OCI-M2 (cell line): ENCODE data around the gene AGO1.
"Not testable (repeated sequence)": the region's sequence is repeated elsewhere in the genome, so short reads cannot be mapped to it uniquely, and the experiment has no call there.

Experiments used
- DNase-seq: peaks from one replicate; lab custom pipeline; 2025; ENCODE audit not compliant: unreplicated experiment; lab: John Stamatoyannopoulos, UW

Gene AGO1

DNA sequence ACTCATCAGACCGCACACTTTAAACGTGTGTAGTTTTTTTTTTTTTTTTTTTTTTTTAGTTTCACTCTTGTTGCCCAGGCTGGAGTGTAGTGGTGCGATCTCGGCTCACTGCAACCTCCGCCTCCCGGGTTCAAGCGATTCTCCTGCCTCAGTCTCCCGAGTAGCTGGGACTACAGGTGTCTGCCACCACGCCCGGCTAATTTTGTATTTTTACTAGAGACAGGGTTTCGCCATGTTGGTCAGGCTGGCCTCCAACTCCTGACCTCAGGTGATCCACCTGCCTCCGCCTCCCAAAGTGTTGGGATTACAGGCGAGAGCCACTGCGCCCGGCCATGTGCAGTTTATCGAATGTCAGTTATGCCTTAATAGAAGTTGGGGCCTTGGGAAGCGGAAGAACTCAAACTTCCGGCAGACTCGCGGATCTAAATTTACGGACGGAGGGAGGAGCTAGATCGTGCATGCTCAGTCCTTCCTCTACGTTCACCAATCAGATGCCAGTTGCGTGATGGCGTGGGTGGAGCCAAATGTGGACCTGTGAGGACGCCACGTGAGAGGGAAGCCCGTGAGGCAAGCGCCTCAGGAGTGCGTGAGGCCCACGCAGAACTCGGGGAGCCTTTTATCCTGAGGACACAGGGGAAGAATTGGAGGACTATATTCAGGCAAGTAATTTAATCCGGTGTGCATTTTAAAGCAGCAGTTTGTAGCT is 13.6 kb upstream of the AGO1 start:
- not testable (repeated sequence) for DNase-seq

DNA sequence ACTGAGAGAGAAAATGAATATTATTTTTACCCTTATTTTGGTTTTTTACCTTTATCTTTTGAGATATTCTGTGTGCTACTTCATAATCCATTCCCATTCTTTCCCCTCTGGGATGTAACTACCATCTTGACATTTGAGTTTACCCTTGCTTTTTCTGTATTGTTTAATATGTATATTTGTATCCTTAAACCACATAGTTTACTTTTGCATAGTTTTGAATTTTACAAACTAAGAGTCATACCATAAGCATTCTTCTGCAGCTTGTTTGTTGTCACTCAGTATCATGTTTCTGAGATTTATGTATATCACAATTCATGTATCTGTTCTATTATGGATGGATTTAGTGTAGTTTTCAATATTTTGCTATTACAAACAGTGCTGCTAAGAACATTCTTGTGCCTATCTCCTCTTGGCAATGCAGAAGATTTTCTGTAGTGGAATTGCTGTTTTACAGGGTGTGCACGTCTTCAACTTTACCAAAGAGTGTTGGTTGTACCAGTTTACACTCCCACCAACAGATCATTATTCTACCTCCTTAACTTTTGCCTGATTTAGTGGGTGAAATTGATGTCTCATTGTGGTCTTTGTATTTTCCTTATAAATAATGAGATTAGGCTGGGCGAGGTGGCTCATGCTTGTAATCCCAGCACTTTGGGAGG is 12.2 kb upstream of the AGO1 start:
- DNase-seq: no peak

DNA sequence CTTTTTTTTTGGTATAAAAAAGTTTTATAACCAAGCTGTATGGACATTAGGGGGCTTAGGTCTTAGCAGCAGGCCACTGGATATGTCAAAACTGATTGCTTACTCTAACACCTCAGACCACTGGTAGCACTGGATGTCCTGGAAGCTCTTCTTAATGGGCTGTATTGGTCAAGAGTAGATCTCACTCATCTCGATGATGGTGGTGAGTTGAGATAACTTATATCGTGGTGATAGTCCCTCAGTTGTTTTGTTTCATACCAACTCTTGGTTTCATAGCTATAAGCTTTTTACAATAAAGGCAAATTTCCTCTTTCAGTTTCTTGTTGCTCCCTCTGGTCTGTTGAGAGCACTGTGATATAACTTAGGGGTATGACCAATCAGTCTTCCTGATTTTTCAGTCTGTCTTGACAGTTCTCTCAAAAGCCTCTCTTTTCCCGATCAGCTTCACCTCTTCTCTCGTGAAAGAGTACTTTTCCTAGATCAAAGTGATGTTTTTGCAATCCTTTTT is 9.7 kb upstream of the AGO1 start:
- no peak for DNase-seq

DNA sequence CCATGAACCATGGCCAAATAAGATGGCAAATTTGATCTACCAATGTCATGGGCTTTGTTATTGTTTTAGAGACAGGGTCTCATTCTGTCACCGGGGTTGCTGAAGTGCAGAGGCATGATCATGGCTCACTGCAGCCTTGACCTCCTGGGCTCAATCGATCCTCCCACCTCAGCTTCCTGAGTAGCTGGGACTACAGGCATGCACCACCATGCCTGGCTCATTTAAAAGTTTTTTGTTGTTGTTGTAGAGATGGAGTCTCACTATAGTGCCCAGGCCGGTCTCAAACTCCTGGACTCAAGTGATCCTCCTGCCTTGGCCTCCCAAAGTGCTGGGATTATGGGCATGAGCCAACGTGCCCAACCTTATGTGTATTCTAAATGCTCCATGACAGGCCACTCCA is 8.9 kb upstream of the AGO1 start:
- not testable (repeated sequence) for DNase-seq

DNA sequence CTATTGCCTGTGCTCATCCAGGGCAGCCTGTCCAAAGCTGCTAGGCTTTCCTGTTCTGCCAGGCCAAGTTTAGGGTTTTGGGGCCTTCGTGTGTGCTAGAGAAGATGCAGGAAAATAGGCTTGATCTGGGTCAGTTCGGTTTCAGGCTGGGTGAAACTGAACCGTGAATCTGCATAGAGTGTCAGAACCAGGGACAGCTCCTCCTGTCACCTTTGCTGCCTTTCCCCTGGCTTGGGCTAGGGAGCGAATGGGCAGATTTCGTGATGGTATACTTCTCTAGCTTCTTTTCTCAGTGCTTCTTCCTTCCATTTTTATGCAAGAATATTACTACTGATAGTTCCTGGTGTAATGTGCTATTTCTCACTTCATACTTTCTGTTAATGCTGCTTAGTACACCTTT is 6.0 kb upstream of the AGO1 start:
- no peak for DNase-seq

DNA sequence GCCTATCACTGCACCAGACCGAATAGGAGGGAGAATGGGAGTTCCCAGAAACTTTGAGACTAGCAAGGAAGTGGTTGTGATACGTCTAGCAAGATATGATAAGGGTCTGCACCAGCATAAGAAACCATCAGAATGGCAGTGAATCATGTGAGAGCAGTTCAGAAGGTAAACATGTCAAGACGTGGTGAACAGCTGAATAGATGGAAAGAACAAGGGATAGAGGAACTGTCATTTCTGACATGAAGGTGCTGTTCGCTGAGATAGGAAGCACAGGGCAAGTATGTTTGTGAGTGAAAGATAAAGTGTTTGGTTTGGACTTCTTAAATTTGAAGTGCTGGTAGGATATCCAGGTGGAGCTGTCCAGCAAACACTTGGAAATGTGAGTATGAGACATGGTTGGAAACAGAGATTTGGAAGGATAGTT is 1.1 kb upstream of the AGO1 start:
- peak; percentile 43 for DNase-seq

DNA sequence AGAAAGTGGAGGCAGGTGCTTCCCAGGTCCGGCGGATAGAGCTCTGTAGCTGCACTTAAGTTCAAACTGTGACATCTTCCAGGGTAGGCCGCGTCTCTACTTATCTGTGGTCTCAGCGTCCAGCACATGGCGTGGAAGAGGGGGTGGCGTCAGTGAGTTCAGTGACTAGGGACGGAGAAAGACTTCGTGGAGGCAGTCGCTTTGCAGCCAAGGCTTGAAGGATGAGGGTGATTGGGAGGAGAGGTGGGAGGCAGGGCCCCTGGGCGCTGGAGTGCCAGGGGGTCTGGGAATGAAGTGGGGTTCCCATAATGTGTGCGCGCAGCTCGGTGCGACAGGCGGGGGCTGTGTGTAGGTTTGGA is 444 bp upstream of the AGO1 start:
- DNase-seq: no peak

DNA sequence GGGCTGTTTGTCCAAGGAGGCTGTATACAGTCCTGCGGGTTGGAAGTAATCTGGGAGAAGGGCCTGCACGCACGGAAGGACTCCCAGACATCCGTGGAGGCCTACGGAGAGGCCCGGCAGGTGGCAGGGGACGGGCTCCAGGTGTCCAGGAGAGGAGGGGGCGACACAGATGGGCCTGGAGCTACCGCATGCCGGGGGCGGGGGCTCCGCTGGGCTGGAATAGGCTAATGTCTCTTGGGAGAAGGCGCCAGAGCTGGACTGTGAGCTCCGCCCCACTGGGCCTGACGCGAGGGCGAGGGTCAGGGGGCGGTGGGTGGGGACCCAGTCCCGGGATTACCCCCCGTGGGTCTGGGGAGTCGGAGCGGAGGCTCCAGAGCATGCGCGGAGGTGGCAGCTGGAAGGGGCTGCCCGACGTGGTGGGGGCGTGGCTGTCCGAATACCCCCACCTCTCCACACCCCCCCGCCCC is 659 bp downstream of the AGO1 start:
- DNase-seq: no peak

DNA sequence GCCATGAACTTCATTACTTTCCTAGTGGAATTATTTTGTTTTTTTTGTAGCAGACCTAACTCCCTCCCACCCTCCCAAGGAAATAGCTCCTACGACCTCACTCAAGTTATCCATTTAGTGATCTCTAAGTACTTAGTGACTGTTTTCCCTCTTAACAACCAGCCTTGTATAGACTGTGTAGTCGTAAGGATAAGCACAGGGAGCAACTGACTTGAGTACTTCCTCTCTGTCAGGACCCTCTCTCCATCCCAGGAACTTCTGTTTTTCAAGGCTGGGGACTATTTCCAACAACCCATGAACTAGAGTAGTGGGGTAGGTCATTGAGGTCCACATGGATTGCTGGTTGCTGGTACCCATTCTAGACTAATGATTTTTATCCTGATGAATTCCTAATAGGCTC is 1.9 kb downstream of the AGO1 start:
- no peak for DNase-seq

DNA sequence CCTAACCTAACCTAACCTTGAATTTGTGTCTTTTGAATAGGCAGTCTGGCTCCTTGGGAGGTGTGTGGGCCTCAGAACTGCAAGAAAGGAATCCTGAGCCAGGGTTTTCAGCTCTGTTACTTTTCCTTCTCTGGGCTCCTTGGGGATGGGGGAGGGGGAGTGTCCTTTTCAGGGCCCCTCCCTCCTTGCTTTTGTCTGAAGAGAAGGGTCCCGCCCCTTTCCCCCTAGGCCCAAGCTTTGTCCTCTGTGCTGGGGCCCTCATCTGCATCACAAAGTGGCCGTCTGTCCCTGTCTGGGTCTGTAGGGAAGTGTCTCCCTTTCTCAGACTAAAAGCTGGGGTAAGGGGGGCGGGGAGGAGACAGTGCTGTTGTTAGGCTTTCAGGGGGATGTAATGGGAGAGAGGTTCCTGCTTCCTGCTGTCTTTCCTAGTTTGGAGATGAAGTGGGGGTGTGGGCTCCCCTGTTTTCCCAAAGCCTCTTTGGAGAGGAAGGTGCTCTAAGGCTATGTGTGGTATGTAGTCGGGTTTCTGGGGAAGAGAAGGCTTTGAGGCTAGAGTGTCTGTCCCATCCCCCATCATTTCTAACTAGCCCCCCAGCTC is 3.1 kb downstream of the AGO1 start:
- no peak for DNase-seq

DNA sequence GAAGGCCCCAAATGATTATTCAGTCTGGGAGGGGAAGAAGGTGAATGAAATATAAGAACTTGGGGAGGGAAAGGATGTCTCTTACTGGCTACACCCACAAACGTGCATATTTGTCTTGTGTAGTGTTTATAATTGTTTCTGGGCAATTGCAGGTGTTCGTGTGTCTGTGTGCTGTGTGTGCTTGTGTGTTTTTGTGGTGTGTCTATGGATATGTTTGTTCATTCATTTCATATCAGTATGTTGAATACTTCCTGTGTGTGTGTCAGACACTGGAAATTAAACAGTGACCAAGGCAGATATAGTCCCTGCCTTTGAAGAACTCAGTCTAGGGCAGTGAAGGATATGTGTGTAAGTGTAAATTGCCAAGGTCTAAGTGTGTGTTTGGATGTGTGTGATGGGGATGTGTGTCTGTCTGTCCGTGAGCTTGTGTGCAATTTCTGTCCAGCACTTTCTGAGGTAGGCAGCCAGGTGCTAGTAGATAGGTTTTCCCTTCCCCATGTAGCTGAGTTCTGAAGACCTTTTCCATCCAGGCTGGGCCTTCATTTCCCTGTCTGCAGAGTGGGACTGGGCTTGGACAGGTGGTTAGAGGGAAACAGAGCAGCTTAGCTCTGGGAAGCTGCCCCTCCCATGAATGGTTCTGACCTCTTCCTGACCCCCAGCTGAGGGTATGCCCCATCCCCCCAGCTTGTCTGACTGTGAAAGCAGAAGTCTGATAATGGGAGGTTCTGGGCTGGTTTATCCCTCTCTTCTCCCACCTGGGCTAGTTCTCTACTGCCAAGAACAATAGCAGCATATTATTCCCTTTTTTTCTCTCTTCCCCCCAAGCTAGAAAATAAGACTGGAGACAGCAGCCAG is 3.8 kb downstream of the AGO1 start:
- no peak for DNase-seq

DNA sequence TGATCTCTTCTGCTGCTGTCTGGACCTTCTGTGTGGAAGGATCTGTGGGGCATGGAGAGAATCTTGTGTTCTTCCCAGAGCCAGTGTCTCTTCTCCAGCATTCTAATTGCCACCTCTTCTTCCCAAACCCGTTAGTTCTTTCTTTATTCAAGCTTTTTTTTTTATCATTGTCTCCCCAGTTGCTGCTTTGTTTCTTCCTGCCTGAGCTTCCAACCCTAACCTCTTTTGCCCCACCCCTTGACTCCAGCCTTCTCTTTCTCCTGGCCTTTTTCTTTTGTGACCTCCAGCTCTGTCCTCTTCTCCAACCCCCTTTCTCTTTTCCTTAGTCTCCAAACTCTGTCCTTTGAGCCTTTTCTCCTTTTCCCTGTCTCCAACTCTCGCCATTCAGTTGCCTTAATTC is 4.5 kb downstream of the AGO1 start:
- no peak for DNase-seq

DNA sequence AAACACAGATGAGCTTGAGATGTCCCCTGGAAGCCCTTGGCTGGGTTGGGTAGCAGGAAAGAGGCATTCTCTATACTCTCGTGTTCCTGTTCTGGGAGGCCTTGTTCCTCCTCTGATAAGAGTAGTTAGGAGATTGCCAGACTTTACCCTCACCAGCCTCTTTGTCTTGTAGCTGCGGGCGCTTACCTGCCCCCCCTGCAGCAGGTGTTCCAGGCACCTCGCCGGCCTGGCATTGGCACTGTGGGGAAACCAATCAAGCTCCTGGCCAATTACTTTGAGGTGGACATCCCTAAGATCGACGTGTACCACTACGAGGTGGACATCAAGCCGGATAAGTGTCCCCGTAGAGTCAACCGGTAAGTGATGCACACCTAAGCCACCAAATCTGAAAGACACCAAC is 5.2 kb downstream of the AGO1 start:
- no peak for DNase-seq

DNA sequence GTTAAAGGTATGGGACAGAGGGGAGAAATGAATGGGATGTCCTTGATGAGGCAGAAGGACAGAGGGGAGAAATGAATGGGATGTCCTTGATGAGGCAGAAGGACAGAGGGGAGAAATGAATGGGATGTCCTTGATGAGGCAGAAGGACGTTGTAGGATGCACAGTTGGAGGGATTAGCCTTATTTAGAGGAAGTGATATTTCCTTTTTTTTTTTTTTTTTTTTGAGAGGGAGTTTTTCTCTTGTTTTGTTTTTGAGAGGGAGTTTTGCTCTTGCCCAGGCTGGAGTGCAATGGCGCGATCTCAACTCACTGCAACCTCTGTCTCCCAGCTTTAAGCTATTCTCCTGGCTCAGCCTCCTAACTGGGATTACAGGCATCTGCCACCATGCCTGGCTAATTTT is 6.0 kb downstream of the AGO1 start:
- not testable (repeated sequence) for DNase-seq

DNA sequence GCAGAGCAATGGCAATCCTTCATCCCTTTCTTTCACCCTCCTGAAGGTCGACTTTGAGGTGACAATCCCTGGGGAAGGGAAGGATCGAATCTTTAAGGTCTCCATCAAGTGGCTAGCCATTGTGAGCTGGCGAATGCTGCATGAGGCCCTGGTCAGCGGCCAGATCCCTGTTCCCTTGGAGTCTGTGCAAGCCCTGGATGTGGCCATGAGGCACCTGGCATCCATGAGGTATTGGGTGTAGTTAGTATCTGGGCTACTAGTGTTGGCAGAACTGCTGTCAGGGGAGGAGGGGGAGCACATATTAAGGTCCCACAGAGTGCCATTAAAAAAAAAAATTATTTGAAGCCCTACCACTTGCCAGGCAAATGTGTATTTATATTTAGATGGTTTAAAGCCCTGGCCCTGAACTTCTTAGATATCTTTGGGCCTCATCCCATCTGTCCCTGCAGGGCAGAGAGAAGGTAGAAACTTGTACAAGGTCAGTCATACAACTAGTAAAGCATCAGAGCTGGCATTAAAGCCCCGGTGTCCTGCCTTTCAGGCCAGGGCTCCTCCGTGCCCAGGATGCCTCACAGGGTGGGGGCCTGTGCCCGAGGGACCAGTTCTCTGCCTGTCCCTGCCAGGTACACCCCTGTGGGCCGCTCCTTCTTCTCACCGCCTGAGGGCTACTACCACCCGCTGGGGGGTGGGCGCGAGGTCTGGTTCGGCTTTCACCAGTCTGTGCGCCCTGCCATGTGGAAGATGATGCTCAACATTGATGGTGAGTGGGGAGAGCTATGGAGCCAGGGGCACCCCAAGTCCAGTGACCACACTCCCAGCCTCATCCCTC is 10.3 kb downstream of the AGO1 start:
- DNase-seq: no peak

DNA sequence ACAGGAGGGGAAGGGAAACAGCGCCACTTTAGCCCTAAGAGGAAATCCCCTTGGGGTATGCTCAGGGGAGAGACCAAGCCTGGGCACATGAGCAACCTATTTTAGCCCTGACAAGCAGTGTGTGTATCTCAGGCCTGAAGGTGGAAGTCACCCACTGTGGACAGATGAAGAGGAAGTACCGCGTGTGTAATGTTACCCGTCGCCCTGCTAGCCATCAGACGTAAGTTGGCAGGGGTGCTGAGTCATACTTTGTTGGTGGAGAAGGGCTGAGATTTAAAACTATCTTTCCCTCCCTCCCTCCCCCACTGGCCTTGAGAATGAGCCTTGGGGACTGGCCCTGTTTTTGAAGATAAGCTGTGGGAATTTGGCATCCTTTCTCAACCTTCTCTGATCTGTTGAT is 11.2 kb downstream of the AGO1 start:
- no peak for DNase-seq

DNA sequence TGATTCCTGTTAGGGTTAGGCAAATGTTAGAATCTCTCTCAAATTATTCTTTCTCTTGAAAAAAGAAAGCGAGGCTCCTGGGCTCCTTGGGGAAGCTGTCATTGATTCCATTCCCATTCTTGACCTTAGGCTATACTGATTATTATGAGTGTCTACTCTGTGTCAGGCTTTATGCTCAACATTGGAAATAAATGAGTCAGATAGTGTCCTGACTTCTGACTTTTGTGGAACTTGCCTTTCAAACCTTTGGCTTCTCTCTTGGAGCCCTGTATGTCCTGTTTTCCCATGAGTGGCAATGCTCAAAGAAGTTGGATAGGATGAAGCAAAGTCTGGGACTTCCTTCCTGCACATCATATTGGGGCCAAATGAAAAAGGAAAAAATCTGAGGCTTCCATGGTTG is 11.6 kb downstream of the AGO1 start:
- no peak for DNase-seq

DNA sequence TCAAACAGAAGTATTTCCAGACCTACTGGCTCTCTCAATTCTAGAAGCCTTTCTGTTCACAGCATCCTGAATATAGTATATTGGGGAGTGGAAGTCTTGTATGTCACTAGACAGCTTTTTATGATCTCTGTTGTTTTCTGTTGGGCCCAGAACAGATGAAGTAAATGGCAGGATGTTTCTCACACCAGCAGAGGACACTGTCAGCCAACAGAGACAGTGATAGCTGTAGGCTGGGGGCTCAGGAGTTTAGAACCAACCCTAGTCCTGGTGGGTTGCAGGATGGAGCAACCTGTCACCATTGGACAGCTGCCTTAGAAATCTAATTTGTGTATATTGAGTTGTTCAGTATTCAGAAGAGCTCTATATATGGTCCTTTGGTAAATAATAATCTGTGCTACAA is 16.9 kb downstream of the AGO1 start:
- no peak for DNase-seq

DNA sequence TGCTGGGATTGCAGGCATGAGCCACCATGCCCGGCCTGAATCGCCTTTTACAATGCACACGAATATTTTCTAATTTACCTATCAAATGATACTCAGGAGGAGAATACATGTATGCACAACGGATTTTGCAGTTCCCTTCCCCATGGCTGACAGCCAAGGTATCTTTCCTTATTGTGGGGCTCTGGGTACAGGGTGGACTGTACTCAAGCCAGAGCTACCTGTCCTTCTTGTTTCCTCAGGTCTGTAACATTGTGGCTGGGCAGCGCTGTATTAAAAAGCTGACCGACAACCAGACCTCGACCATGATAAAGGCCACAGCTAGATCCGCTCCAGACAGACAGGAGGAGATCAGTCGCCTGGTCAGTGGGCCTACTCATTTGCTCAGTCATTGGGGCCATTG is 18.2 kb downstream of the AGO1 start:
- DNase-seq: no peak

DNA sequence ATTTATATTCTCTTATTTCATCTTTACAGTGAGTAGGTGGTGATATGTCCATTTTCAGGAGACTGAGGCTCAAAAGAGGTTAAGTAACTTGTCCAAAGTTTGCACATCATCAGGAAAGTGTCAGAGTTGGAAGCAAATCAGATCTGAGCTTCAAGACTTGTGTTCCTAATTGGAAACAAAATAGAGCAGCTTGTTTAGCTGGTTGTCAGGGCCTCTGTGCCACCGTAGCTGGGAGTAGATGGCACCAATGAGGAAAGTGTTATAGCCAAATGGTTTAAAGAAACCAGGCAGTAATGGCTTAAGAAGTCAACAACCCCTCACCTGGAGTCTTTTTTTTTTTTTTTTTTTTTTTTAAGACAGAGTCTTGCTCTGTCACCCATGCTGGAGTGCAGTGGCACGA is 19.7 kb downstream of the AGO1 start:
- no peak for DNase-seq

DNA sequence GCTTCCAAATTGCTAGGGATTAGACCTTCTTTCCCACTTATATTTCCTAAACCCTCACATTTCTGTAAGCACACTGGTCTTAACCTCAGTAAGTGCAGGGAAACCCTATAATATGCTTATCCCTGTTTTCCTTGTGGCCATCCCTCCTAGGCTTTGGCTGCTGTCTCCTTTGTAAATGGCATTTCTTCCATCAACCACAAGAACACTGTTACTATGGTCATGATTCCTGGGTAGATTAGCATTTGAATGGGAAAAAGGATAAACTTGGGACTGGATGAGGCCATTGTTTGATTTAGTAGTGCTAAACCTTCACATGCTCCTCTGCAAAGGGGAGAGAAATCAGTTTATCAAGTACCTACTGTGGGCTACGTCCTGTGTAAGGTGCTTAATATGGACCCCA is 31.7 kb downstream of the AGO1 start:
- no peak for DNase-seq
